ENCODE results near the gene RPS19BP1. TPM values are rescaled to one million over a fixed set of nuclear protein-coding genes. Genes with fewer than 3 reads are reported as not detected.

Gene RPS19BP1
- total RNA-seq, 4 donors from 2014 or later, result 103 to 157 (median 133) TPM

DNA sequence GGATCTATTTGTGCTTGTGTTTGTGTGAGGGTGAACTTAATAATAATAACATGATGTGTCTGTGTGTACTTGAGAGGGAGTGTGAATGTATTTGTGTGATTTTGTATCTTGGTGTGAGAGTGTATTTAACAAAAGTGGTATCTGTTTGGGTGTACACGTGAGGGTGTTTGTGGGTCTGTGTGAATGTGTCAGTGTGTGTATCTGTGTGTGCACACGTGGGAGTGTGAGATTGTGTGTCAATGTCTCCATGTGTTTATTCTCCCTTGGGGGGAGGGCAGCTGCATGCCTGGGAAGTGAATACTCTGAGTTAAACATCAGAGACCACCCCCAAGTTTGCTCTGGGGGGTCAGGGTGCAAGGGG is 15.0 kb upstream of the RPS19BP1 start:
- DNase-seq (ENCODE audit: low spot score) (no peak), ATAC-seq (ENCODE audit: low FRiP score) (no peak)
- TF ChIP-seq, protein P1, sequence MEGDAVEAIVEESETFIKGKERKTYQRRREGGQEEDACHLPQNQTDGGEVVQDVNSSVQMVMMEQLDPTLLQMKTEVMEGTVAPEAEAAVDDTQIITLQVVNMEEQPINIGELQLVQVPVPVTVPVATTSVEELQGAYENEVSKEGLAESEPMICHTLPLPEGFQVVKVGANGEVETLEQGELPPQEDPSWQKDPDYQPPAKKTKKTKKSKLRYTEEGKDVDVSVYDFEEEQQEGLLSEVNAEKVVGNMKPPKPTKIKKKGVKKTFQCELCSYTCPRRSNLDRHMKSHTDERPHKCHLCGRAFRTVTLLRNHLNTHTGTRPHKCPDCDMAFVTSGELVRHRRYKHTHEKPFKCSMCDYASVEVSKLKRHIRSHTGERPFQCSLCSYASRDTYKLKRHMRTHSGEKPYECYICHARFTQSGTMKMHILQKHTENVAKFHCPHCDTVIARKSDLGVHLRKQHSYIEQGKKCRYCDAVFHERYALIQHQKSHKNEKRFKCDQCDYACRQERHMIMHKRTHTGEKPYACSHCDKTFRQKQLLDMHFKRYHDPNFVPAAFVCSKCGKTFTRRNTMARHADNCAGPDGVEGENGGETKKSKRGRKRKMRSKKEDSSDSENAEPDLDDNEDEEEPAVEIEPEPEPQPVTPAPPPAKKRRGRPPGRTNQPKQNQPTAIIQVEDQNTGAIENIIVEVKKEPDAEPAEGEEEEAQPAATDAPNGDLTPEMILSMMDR (IDR thresholded peaks at IDR 0.05), result no peak

DNA sequence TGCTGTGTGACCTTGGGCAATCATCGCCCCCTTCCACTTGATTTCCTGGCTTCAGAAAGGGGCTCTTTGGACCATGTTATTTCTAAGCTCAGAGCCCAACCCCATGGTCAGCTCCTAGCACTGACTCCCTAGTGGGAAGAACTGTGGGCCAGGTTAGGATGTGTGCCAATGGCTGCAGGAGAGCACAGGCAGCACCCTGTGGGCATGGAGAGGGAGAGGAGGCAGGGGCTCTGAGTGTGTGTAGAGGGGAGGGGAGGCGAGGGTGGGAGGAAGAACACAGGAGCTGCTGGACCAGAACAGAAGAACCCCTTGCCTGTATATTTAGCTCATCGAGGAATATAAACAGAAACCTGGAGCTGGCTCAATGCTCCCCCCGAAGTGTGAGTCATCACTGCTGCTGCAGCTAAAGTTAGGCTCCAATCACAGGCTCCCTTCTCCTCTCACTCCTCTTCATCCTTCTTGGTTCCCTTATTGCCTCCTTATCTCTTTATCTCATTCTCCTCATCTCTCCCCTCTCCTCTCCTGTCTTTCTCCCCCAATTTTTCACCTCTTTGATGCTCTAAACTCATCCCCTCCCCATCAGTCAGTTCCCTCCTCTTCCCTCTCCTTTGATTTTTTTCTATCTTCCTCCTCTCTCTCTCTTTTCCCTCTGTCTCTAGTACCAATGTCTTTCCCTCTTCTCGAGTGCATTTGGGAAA is 14.5 kb upstream of the RPS19BP1 start:
- TF ChIP-seq, protein P1 (IDR thresholded peaks at IDR 0.05), result no peak
- no peak for ATAC-seq (ENCODE audit: low FRiP score)
- DNase-seq (ENCODE audit: low spot score), result no peak

DNA sequence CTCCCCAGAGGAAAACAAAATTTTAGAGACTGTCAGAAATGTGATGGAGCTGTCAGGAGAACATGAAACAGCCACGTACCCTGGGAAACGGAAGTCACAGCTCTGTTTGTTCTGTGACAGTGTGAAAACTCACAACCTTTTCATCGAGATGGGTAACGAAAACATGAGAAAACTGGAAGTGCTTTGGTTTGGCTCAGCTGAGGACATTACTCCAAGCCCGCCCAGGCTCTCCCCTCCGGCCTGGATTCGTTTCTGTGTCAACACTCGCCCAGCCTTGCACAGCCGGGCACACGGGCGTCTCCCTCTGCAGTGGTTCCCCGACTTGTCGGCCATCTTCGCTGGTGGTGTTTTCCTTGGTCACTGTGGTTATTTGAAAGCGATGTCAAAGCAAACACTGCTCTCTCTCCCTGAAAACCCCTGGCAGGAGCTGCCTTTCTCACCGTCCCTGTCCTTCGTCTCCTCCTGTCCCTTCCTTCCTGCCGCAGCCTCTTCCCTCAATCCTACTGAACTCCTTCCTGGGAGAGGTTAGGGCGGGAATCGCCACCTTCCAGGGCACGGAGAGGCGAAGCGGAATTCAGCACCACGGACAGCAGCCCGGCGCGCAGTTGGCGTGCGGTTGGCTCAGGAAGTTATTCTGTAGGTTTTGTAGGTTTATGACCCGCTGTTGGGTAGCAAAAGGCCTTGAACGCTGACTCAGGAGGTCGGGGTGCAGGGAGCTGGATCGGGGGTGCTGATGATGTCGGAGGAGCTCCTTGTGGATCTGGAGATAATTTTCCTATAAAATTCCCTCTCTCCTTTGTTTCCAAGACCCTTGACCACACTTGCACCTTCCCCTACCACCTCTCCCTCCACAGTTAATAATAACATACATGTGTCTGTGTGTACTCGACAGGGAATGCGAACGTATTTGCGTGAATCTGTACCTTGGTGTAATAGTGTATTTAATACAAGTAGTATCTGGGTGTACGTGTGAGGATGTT is 13.1 kb upstream of the RPS19BP1 start:
- TF ChIP-seq, protein P1 (IDR thresholded peaks at IDR 0.05), result no peak
- ATAC-seq (ENCODE audit: low FRiP score), result no peak
- DNase-seq (ENCODE audit: low spot score), result no peak

DNA sequence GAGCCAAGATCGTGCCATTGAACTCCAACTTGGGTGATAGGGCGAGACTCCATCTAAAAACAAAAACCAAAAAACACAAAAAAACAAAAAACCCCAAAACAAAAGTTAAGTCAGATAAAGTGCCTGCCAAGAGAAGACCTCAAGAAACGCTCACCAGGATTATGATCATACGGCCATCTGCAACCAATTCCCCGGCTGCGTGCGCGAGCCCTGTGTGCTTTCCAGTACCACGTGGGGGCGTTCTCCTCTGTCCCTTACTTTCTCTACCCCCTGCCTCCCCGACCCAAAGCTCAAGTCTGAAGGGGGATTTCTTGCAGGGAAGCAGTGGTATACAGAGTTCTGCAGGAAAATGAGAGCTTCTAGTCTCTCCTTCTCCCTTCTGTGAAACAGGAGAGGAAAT is 10.5 kb upstream of the RPS19BP1 start:
- TF ChIP-seq, protein P1 (IDR thresholded peaks at IDR 0.05), result no peak
- DNase-seq (ENCODE audit: low spot score) (no peak), ATAC-seq (ENCODE audit: low FRiP score) (no peak)

DNA sequence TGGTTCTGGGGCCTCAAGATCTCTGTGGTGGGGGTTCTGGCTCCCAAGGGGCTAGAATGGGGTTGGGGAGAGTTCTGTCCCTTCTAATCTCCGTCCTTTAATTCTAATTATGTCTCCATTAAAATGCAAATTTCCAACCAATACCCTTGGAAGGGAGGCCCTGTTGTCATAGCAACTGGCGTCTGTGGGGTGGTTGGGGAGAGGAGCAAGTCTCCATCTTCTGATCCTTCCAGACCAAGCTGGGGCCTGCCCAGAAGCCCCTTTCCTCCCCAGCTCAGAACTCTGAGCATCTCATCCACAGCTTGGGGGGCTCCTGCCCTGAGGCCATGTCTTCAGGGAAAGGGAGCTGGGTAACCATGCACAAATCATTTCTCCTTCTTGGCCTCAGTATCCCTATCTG is 5.4 kb upstream of the RPS19BP1 start:
- no peak for DNase-seq (ENCODE audit: low spot score)
- ATAC-seq (ENCODE audit: low FRiP score), result no peak
- TF ChIP-seq, protein P1 (IDR thresholded peaks at IDR 0.05), result no peak

DNA sequence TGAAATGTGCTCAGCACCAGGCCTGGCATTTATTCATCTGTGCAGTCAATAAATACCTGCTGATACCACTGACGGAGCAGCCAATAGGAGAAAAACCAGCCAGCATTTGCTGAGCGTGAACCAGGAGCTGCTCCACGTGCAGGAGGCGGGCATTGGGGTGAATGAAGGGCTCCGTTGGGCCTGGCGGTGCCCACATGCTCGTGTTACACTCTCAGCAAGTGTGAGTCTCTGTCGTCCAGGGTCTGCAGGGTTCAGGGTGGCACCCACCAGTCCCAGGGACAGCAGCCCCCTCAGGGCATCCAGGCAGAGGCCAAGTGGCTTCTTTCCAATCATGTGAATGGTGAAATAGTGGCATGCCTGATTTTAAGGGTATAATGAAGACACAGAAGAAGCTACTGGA is 4.2 kb upstream of the RPS19BP1 start:
- ATAC-seq (ENCODE audit: low FRiP score), result no peak
- TF ChIP-seq, protein P1 (IDR thresholded peaks at IDR 0.05), result no peak
- DNase-seq (ENCODE audit: low spot score), result no peak
